Osteocyte (in vitro differentiated cells): Measurements from ENCODE around the gene ADAMTSL1. TPM values are rescaled to one million over a fixed set of nuclear protein-coding genes. Genes with fewer than 3 reads are reported as not detected.

ENCODE experiments used
- DNase-seq: peaks from one replicate; pipeline ENCODE4 v3.0.0; 2021; ENCODE audit warnings: mixed read lengths; ENCODE audit not compliant: unreplicated experiment; ENCODE audit errors: extremely low spot score
- H3K27ac Mint-ChIP-seq: one replicate; pipeline ENCODE4 v1.8.0; 2021; ENCODE audit warnings: mild to moderate bottlenecking, mixed read lengths; ENCODE audit not compliant: unreplicated experiment
- H3K27me3 Mint-ChIP-seq: one replicate; pipeline ENCODE4 v1.8.0; 2021; ENCODE audit warnings: mixed read lengths; ENCODE audit not compliant: unreplicated experiment
- H3K36me3 Mint-ChIP-seq: one replicate; pipeline ENCODE4 v1.8.0; 2021; ENCODE audit warnings: mixed read lengths; ENCODE audit not compliant: unreplicated experiment
- H3K4me1 Mint-ChIP-seq: one replicate; pipeline ENCODE4 v1.8.0; 2021; ENCODE audit warnings: mixed read lengths; ENCODE audit not compliant: unreplicated experiment
- H3K4me3 Mint-ChIP-seq: one replicate; pipeline ENCODE4 v1.8.0; 2021; ENCODE audit warnings: mild to moderate bottlenecking, moderate library complexity, mixed read lengths; ENCODE audit not compliant: unreplicated experiment
- H3K9me3 Mint-ChIP-seq: one replicate; pipeline ENCODE4 v1.8.0; 2021; ENCODE audit warnings: mixed read lengths; ENCODE audit not compliant: unreplicated experiment
- CTCF ChIP-seq: fragments of 200-600 bp; sonication (generic); IDR thresholded peaks from 2 replicates; pipeline ENCODE4 v1.5.0; 2021; ENCODE audit warnings: antibody characterized with exemption, mild to moderate bottlenecking, moderate library complexity
- total RNA-seq: library from RNA; stranded (reverse); gene quantifications from 2 replicates; pipeline ENCODE4 v1.2.1, GENCODE V29; 2021

The ADAMTSL1 gene
- total RNA-seq, 1 donor from 2014 or later = 1.5 TPM

GRCh38 chr9:18741359-18741758, 267.4 kb downstream of the ADAMTSL1 start:
- Mint-ChIP-seq H3K9me3 (no peaks in the 10 kb centered on the region), H3K4me3 (no peak overlapping the region), H3K4me1 (no peaks in the 10 kb centered on the region), H3K36me3 (no peaks in the 10 kb centered on the region), H3K27ac (no peak overlapping the region), H3K27me3 (no peaks in the 10 kb centered on the region)
- TF ChIP-seq CTCF = no peak
- DNase-seq = no peak

GRCh38 chr9:18741945-18742344, 268.0 kb downstream of the ADAMTSL1 start:
- Mint-ChIP-seq H3K27me3 (no peaks in the 10 kb centered on the region), H3K4me1 (no peaks in the 10 kb centered on the region), H3K9me3 (no peaks in the 10 kb centered on the region), H3K27ac (no peak overlapping the region), H3K4me3 (no peak overlapping the region), H3K36me3 (no peaks in the 10 kb centered on the region)
- no peak for DNase-seq
- no peak for TF ChIP-seq CTCF

- H3K4me3 Mint-ChIP-seq = no peak overlapping the region
- no peaks in the 10 kb centered on the region for H3K27me3 Mint-ChIP-seq
- H3K27ac Mint-ChIP-seq = no peak overlapping the region
- no peak for DNase-seq
- no peaks in the 10 kb centered on the region for H3K4me1 Mint-ChIP-seq
- no peaks in the 10 kb centered on the region for H3K36me3 Mint-ChIP-seq
- no peaks in the 10 kb centered on the region for H3K9me3 Mint-ChIP-seq
- no peak for TF ChIP-seq CTCF
Observed at GRCh38 chr9:18743421-18743820, 269.5 kb downstream of the ADAMTSL1 start.

GRCh38 chr9:18743971-18744370, 270.0 kb downstream of the ADAMTSL1 start:
- no peak for TF ChIP-seq CTCF
- Mint-ChIP-seq H3K36me3 (no peaks in the 10 kb centered on the region), H3K4me3 (no peak overlapping the region), H3K4me1 (no peaks in the 10 kb centered on the region), H3K27ac (no peak overlapping the region), H3K9me3 (no peaks in the 10 kb centered on the region), H3K27me3 (no peaks in the 10 kb centered on the region)
- DNase-seq = no peak

- DNase-seq = no peak
- H3K27ac Mint-ChIP-seq = no peak overlapping the region
- H3K4me1 Mint-ChIP-seq = no peaks in the 10 kb centered on the region
- H3K27me3 Mint-ChIP-seq = no peaks in the 10 kb centered on the region
- H3K36me3 Mint-ChIP-seq = no peaks in the 10 kb centered on the region
- no peak for TF ChIP-seq CTCF
- H3K4me3 Mint-ChIP-seq = no peak overlapping the region
- H3K9me3 Mint-ChIP-seq = no peaks in the 10 kb centered on the region
Observed at GRCh38 chr9:18745710-18746109, 271.8 kb downstream of the ADAMTSL1 start.
